HUES6 (cell line): ENCODE data around the gene MAPKAP1.

Experiments used
- H3K27ac ChIP-seq: 2 replicates; pipeline ENCODE4 v1.7.0; 2013; ENCODE audit warnings: low read depth, mild to moderate bottlenecking, low read length, inconsistent platforms
- H3K27me3 ChIP-seq: 2 replicates; pipeline ENCODE4 v1.6.1; 2013; ENCODE audit warnings: low read length; ENCODE audit not compliant: control insufficient read depth, insufficient read depth
- H3K36me3 ChIP-seq: 2 replicates; pipeline ENCODE4 v1.6.1; 2013; ENCODE audit warnings: low read length; ENCODE audit not compliant: control insufficient read depth, insufficient read depth
- H3K4me1 ChIP-seq: 2 replicates; pipeline ENCODE4 v1.6.1; 2013; ENCODE audit warnings: low read length; ENCODE audit not compliant: control insufficient read depth, insufficient read depth
- H3K4me3 ChIP-seq: 2 replicates; pipeline ENCODE4 v1.5.1; 2013; ENCODE audit warnings: low read depth, low read length
- H3K9ac ChIP-seq: one replicate; pipeline ENCODE4 v1.6.1; 2013; ENCODE audit warnings: mild to moderate bottlenecking, low read length
- H3K9me3 ChIP-seq: 2 replicates; pipeline ENCODE4 v1.6.1; 2013; ENCODE audit warnings: low read depth, low read length; ENCODE audit not compliant: control insufficient read depth, insufficient read depth

Gene MAPKAP1

DNA sequence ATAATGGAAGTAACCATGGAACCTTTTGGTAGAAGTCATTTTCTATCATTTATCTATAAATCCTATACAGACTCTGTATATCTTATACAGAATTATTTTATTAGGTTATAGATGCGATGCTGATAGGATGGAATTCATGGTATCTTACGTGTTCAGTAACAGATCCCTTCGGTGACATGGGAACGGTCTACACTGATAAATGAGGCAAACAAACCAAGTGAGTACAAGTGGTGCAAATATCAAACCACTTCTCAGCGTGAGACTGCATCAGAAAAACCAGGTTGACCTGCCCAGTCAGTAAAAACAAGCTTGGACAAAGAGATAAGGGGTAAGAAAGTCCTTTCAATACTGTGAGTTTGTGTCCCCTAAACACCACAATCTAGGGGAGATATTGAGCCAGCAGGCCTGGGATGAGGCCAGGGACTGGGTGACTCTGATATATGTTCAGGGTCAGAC lies 229.9 kb downstream of the MAPKAP1 start:
- H3K4me1 ChIP-seq, result peaks cover 16% of the 10 kb centered on the region; the same call in 1 of the 2 replicates
- H3K9me3 ChIP-seq, result no peaks in the 10 kb centered on the region
- no peaks in the 10 kb centered on the region; the same call in 1 of the 2 replicates for H3K36me3 ChIP-seq
- H3K4me3 ChIP-seq, result no peak overlapping the region
- no peaks in the 10 kb centered on the region for H3K27me3 ChIP-seq
- H3K27ac ChIP-seq, result no peak overlapping the region
- no peak overlapping the region for H3K9ac ChIP-seq

GRCh38 chr9:125476645-125477044 lies 230.4 kb downstream of the MAPKAP1 start:
- H3K4me3 ChIP-seq, result no peak overlapping the region
- no peaks in the 10 kb centered on the region for H3K9me3 ChIP-seq
- H3K4me1 ChIP-seq, result peaks cover 16% of the 10 kb centered on the region; the same call in 1 of the 2 replicates
- H3K27ac ChIP-seq, result no peak overlapping the region
- H3K9ac ChIP-seq, result no peak overlapping the region
- no peaks in the 10 kb centered on the region for H3K27me3 ChIP-seq
- H3K36me3 ChIP-seq, result no peaks in the 10 kb centered on the region; the same call in 1 of the 2 replicates

DNA sequence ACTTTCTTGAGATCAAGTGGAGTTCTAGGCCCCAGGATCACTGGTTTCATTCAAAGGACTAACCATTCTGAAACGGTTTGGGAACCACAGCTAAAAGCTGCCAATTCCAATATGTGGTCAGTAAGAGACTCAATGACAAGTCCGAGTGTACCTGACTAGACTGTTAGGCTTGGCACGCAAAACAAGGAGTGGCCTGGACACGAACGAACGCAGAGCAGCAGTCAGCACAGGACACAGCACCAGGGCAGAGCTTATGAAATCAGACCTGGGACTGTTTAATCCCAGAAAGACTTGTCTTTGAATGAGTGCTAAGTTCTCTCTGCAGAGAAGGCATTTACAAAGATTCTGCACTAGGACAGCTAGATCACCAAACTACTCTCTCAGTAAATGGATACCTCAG lies 231.6 kb downstream of the MAPKAP1 start:
- Histone ChIP-seq H3K9me3 (no peaks in the 10 kb centered on the region), H3K4me1 (peaks cover 25% of the 10 kb centered on the region), H3K27me3 (no peaks in the 10 kb centered on the region), H3K36me3 (no peaks in the 10 kb centered on the region; the same call in 1 of the 2 replicates), H3K27ac (no peak overlapping the region), H3K4me3 (no peak overlapping the region), H3K9ac (no peak overlapping the region)

DNA sequence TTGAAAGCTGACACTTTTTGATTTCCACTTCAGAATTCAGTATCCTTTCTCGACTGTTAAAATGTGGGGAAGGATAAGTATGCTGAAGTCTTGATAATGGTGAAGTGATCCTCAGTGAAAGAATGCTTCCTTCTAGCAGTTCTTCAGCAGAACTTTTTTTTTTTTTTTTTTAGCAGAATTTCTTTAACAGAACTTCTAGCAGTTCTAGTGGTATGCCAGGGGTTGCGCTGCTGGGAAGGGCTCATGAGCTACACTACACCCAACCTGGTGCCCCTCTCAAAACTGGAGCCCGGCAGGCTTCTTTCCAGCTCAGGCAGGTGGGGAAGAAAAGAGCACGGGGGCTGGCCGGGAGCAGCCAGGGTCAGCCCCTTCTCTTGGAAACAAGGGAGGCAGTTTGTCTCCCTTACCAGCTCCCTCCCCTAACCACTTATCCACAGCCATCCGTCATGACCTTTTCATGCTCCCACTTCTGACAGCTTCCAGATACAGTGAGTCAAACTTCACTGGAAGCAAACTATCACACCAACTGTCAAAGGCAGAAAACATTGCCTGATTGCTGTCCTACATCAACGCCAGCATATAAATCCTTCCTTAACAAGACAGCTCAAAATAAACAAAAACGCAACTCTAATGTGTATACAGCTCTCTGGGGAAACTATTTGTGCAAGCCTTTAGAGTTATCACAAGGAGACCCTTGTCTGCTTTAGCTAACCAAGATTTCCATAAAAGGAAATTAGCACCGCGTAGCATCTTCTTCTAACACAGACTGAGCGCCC lies 233.9 kb downstream of the MAPKAP1 start:
- H3K36me3 ChIP-seq, result no peaks in the 10 kb centered on the region
- H3K27ac ChIP-seq, result no peak overlapping the region
- no peak overlapping the region for H3K4me3 ChIP-seq

GRCh38 chr9:125472562-125472925 lies 234.5 kb downstream of the MAPKAP1 start:
- H3K9me3 ChIP-seq, result no peaks in the 10 kb centered on the region
- peaks cover 25% of the 10 kb centered on the region for H3K4me1 ChIP-seq
- H3K9ac ChIP-seq, result no peak overlapping the region
- no peak overlapping the region for H3K27ac ChIP-seq
- H3K4me3 ChIP-seq, result no peak overlapping the region
- no peaks in the 10 kb centered on the region for H3K36me3 ChIP-seq
- H3K27me3 ChIP-seq, result no peaks in the 10 kb centered on the region

More for the DNA sequence above, 233.9 kb downstream of the MAPKAP1 start:
- H3K9ac ChIP-seq, result no peak overlapping the region
- peaks cover 25% of the 10 kb centered on the region for H3K4me1 ChIP-seq
- H3K27me3 ChIP-seq, result no peaks in the 10 kb centered on the region
- no peaks in the 10 kb centered on the region for H3K9me3 ChIP-seq

GRCh38 chr9:125470767-125471580 lies 236.0 kb downstream of the MAPKAP1 start:
- no peaks in the 10 kb centered on the region for H3K27me3 ChIP-seq
- H3K27ac ChIP-seq, result no peak overlapping the region
- peaks cover 25% of the 10 kb centered on the region for H3K4me1 ChIP-seq
- H3K4me3 ChIP-seq, result no peak overlapping the region
- no peak overlapping the region for H3K9ac ChIP-seq
- H3K9me3 ChIP-seq, result no peaks in the 10 kb centered on the region
- H3K36me3 ChIP-seq, result 0 out of 2 replicates have a peak, but pooled peaks cover under 1% of the 10 kb centered on the region

GRCh38 chr9:125470189-125470588 lies 236.8 kb downstream of the MAPKAP1 start:
- H3K36me3 ChIP-seq, result 0 out of 2 replicates have a peak, but pooled peaks cover 2% of the 10 kb centered on the region
- H3K4me1 ChIP-seq, result peaks cover 25% of the 10 kb centered on the region
- H3K27ac ChIP-seq, result no peak overlapping the region
- H3K4me3 ChIP-seq, result no peak overlapping the region
- no peaks in the 10 kb centered on the region for H3K27me3 ChIP-seq
- H3K9ac ChIP-seq, result no peak overlapping the region
- H3K9me3 ChIP-seq, result no peaks in the 10 kb centered on the region

DNA sequence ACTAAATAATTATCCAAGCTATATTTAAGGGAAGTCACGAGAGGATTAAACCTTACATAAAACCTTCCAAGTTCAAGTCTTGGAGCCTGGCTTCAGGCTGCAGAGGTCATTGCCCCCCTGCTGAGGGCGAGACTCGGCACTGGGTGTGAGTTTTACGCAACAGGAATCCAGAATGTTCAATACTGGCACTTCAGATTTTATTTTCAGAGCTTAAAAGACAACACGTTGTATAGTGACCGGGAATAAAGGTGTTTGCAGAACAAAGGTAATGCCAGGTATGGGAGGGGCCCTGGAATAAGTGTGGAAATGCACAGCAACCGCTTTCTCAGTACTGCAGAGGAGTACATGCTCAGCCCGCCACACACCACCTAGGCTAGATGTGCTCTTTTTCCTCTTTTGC lies 238.4 kb downstream of the MAPKAP1 start:
- Histone ChIP-seq H3K27me3 (no peaks in the 10 kb centered on the region), H3K9ac (no peak overlapping the region), H3K9me3 (no peaks in the 10 kb centered on the region), H3K4me1 (peaks cover 22% of the 10 kb centered on the region), H3K27ac (no peak overlapping the region), H3K36me3 (0 out of 2 replicates have a peak, but pooled peaks cover 2% of the 10 kb centered on the region), H3K4me3 (no peak overlapping the region)

DNA sequence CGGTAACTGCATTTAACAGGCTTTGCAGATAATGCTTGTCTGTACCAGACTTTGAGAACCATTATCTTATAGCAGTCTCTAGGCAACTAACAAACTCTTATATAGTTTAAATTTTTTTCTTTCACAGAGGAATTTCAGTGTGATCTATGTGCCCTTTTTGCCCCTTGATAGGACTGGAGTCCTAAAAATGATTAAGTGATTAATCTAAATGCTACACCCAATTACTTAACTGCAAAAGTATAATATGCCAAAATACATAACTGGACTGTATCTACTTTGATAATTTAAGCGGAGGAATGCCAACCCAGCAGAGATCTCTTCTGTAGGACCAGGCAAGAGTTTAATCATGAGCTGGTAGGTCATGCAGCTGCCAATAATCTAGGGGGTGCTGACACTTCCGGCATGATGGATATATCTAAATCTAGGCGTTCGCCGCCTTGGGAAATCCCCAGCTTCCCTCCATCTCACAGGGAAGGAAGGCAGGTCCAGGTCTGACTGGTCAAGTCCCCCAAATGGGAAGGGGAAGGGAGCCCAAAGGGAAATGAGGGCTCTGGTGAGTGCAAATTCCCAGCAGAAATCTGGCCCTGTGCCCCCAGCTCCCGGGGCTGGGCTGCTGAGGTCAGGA lies 239.8 kb downstream of the MAPKAP1 start:
- H3K27me3 ChIP-seq, result no peaks in the 10 kb centered on the region
- no peak overlapping the region for H3K4me3 ChIP-seq
- no peaks in the 10 kb centered on the region for H3K9me3 ChIP-seq
- H3K27ac ChIP-seq, result no peak overlapping the region
- H3K9ac ChIP-seq, result no peak overlapping the region
- H3K36me3 ChIP-seq, result 0 out of 2 replicates have a peak, but pooled peaks cover 3% of the 10 kb centered on the region
- H3K4me1 ChIP-seq, result peaks cover 13% of the 10 kb centered on the region

DNA sequence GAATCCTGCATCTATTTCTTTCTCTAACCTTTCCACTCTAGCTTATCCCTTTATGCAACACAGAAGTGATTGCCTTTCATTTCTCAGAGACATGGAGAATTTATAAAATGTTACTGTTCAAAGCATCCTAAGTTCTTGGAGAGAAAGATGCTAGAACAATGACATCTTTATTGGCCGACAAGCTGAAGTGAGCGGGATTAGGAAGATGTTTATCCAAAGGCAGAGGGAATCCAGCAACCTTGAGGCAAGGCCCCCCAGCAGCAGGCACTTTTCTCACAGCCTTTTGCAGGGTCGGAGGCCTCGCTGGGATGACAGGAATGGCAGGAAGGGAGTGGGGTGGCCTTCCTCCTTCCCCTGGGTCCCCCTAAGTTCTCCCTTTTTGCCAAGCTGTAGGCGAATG lies 240.6 kb downstream of the MAPKAP1 start:
- Histone ChIP-seq H3K27ac (no peak overlapping the region), H3K4me1 (peaks cover 10% of the 10 kb centered on the region), H3K4me3 (no peak overlapping the region), H3K9ac (no peak overlapping the region), H3K36me3 (peaks cover 10% of the 10 kb centered on the region; the same call in 1 of the 2 replicates), H3K27me3 (no peaks in the 10 kb centered on the region), H3K9me3 (no peaks in the 10 kb centered on the region)
